Mesenchymal stem cell (in vitro differentiated cells and primary cell): ENCODE data around the gene MYO1E.
"Not testable (repeated sequence)": the region's sequence is repeated elsewhere in the genome, so short reads cannot be mapped to it uniquely, and the experiment has no call there.

Source experiments
- DNase-seq: peaks from one replicate; pipeline ENCODE4 v3.0.0-alpha.2; 2013
- H2AFZ ChIP-seq: one replicate; pipeline ENCODE4 v1.6.1; 2013; ENCODE audit warnings: low read depth, mild to moderate bottlenecking, control low read depth, inconsistent platforms, low read length, moderate library complexity
- H2AK5ac ChIP-seq: 2 replicates; pipeline ENCODE4 v1.6.1; 2013; ENCODE audit warnings: low read length, moderate library complexity, mild to moderate bottlenecking, inconsistent platforms; ENCODE audit not compliant: severe bottlenecking
- H2BK120ac ChIP-seq: one replicate; pipeline ENCODE4 v1.6.1; 2013; ENCODE audit warnings: low read depth, mild to moderate bottlenecking, inconsistent platforms, low read length, moderate library complexity
- H2BK12ac ChIP-seq, 2 experiments: one replicate each; pipeline ENCODE4 v1.6.1; 2013; ENCODE audit warnings: inconsistent platforms in 2 of 2, low read length in 2 of 2, mild to moderate bottlenecking in 2 of 2, moderate library complexity in 2 of 2, control low read depth in 1 of 2
- H2BK15ac ChIP-seq: one replicate; pipeline ENCODE4 v1.6.1; 2013; ENCODE audit warnings: mild to moderate bottlenecking, low read depth, inconsistent platforms; ENCODE audit not compliant: poor library complexity, severe bottlenecking
- H2BK5ac ChIP-seq: 2 replicates; pipeline ENCODE4 v1.6.1; 2013; ENCODE audit warnings: low read depth, mild to moderate bottlenecking, low read length, control low read depth, inconsistent platforms; ENCODE audit not compliant: poor library complexity, severe bottlenecking
- H3K14ac ChIP-seq, 2 experiments: one replicate each; pipeline ENCODE4 v1.6.1; 2013; ENCODE audit warnings: inconsistent platforms in 2 of 2, low read length in 2 of 2, control low read depth in 1 of 2, mild to moderate bottlenecking in 1 of 2, moderate library complexity in 1 of 2
- H3K18ac ChIP-seq, 2 experiments: one replicate each; pipeline ENCODE4 v1.6.1; 2013; ENCODE audit warnings: inconsistent platforms in 2 of 2, low read length in 2 of 2, control low read depth in 1 of 2, low read depth in 1 of 2, mild to moderate bottlenecking in 1 of 2
- H3K23ac ChIP-seq, 2 experiments: one replicate each; pipeline ENCODE4 v1.6.1; 2013; ENCODE audit warnings: inconsistent platforms in 2 of 2, low read length in 2 of 2, mild to moderate bottlenecking in 2 of 2, moderate library complexity in 2 of 2, control low read depth in 1 of 2
- H3K27ac ChIP-seq: 2 replicates; pipeline ENCODE4 v1.5.1; 2013; ENCODE audit warnings: mild to moderate bottlenecking, moderate library complexity, low read length, control low read depth, inconsistent platforms; ENCODE audit not compliant: poor library complexity, severe bottlenecking
- H3K27me3 ChIP-seq, 2 experiments: 2 replicates each; pipeline versions ENCODE4 v1.6.1 to v1.7.0; 2013; ENCODE audit warnings: low read length in 2 of 2, mild to moderate bottlenecking in 2 of 2, moderate library complexity in 2 of 2, control low read depth in 1 of 2, inconsistent platforms in 1 of 2; ENCODE audit not compliant: control insufficient read depth in 1 of 2, insufficient read depth in 1 of 2
- H3K36me3 ChIP-seq, 2 experiments: 2 replicates each; pipeline versions ENCODE4 v1.6.1 to v1.7.0; 2013; ENCODE audit warnings: low read length in 2 of 2, control low read depth in 1 of 2, inconsistent platforms in 1 of 2, low read depth in 1 of 2, mild to moderate bottlenecking in 1 of 2; ENCODE audit not compliant: insufficient read depth in 2 of 2, control insufficient read depth in 1 of 2
- H3K4ac ChIP-seq, 2 experiments: one replicate each; pipeline ENCODE4 v1.6.1; 2013; ENCODE audit warnings: inconsistent platforms in 2 of 2, low read length in 2 of 2, mild to moderate bottlenecking in 2 of 2, moderate library complexity in 2 of 2, control low read depth in 1 of 2, low read depth in 1 of 2
- H3K4me1 ChIP-seq: 2 replicates; pipeline ENCODE4 v1.6.1; 2013; ENCODE audit warnings: low read depth, low read length, control low read depth; ENCODE audit not compliant: control insufficient read depth, insufficient read depth
- H3K4me2 ChIP-seq: 2 replicates; pipeline ENCODE4 v1.6.1; 2013; ENCODE audit warnings: low read length, mild to moderate bottlenecking, inconsistent platforms; ENCODE audit not compliant: poor library complexity, severe bottlenecking
- H3K4me3 ChIP-seq, 2 experiments: 2 replicates each; pipeline versions ENCODE4 v1.5.1 to v1.7.0; 2013; ENCODE audit warnings: low read length in 2 of 2, mild to moderate bottlenecking in 2 of 2, control low read depth in 1 of 2, low read depth in 1 of 2; ENCODE audit not compliant: insufficient read depth in 1 of 2
- H3K79me1 ChIP-seq: replicated peaks from 2 replicates; pipeline ENCODE4 v1.6.1; 2013; ENCODE audit warnings: mild to moderate bottlenecking, control low read depth, low read length, inconsistent platforms; ENCODE audit not compliant: poor library complexity, severe bottlenecking
- H3K9ac ChIP-seq: 2 replicates; pipeline ENCODE4 v1.7.0; 2013; ENCODE audit warnings: mild to moderate bottlenecking, low read length, moderate library complexity
- H3K9me3 ChIP-seq: 2 replicates; pipeline ENCODE4 v1.7.0; 2013; ENCODE audit warnings: mild to moderate bottlenecking, low read length; ENCODE audit not compliant: control insufficient read depth
- H4K8ac ChIP-seq: one replicate; pipeline ENCODE4 v1.6.1; 2013; ENCODE audit warnings: inconsistent platforms, mild to moderate bottlenecking, low read length, moderate library complexity
- H4K91ac ChIP-seq: one replicate; pipeline ENCODE4 v1.6.1; 2013; ENCODE audit warnings: mild to moderate bottlenecking, low read length, inconsistent platforms
- WGBS: methylation state at CpG from one replicate; pipeline ENCODE4 v1.1.7; 2013; ENCODE audit warnings: mixed read lengths; 5-methylcytosine and 5-hydroxymethylcytosine counted together

Gene MYO1E

DNA sequence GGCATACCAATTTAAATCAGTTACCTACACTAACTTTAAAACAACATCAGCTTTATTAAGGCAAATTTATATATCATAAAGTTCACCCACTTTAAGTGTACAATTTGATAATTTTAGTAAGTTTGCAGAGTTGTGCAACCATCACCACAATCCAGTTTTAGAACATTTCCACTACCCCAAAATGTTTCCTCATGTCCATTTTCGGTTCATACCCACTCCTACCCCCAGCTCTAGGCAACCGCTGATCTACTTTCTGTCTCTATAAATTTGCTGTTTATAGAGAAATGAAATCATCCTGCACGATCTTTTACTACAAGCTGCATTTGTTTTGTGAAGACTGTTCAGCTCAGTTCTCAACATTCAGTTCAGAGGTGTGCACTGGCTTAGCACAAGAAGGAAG is 33.8 kb upstream of the MYO1E start:
- Histone ChIP-seq H3K4me2 (no peak overlapping the region), H2BK15ac (no peak overlapping the region), H2BK120ac (no peak overlapping the region), H3K79me1 (no peaks in the 10 kb centered on the region), H4K8ac (no peak overlapping the region), H3K9ac (no peak overlapping the region), H2BK12ac (no peak overlapping the region), H3K27me3 (peaks cover 0 to 3% of the 10 kb centered on the region in 2 experiments), H3K4ac (no peak overlapping the region), H3K36me3 (no peaks in the 10 kb centered on the region), H3K14ac (no peak overlapping the region), H3K18ac (no peak overlapping the region), H3K4me1 (peaks cover 8% of the 10 kb centered on the region), H3K27ac (no peak overlapping the region), H2AFZ (no peak overlapping the region), H3K23ac (no peak overlapping the region), H4K91ac (no peak overlapping the region), H2BK5ac (no peak overlapping the region), H2AK5ac (no peak overlapping the region), H3K4me3 (no peak overlapping the region), H3K9me3 (no peaks in the 10 kb centered on the region)
- no peak for DNase-seq
- 93% methylated on average over 3 of the region's 3 CpGs for WGBS

DNA sequence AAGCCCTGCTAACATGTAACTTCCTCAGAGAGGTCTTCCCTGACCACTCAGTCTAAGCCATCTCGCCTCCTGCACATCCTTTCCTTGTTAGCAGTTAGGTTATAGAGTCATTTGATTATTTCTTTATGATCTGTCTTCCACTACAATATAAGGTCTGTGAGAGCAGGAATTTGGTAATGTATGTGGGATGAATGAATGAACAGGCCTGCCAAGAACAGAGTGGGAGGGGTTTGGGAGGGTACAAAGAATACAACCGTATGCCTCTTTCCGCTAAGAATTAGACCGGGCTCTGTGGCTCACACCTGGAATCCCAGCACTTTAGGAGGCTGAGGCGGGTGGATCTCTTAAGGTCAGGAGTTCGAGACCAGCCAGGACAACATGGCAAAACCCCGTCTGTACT is 32.4 kb upstream of the MYO1E start:
- Histone ChIP-seq H3K4me2 (no peak overlapping the region), H3K79me1 (no peaks in the 10 kb centered on the region), H3K27me3 (peaks cover 0 to 4% of the 10 kb centered on the region in 2 experiments), H3K4me1 (peaks cover 7% of the 10 kb centered on the region), H2AFZ (no peak overlapping the region), H4K91ac (no peak overlapping the region), H3K14ac (no peak overlapping the region), H2BK15ac (no peak overlapping the region), H3K4me3 (no peak overlapping the region), H2BK12ac (no peak overlapping the region), H2BK5ac (no peak overlapping the region), H3K4ac (no peak overlapping the region), H2BK120ac (no peak overlapping the region), H3K27ac (no peak overlapping the region), H3K9ac (no peak overlapping the region), H2AK5ac (no peak overlapping the region), H3K36me3 (no peaks in the 10 kb centered on the region), H3K23ac (no peak overlapping the region), H3K9me3 (no peaks in the 10 kb centered on the region), H3K18ac (no peak overlapping the region), H4K8ac (no peak overlapping the region)
- 89% methylated on average over 6 of the region's 7 CpGs for WGBS
- no peak for DNase-seq

- Histone ChIP-seq H3K27me3 (peaks cover 0 to 5% of the 10 kb centered on the region in 2 experiments), H4K91ac (no peak overlapping the region), H3K4ac (no peak overlapping the region), H2BK12ac (no peak overlapping the region), H2BK15ac (no peak overlapping the region), H2AFZ (no peak overlapping the region), H3K36me3 (no peaks in the 10 kb centered on the region), H3K18ac (no peak overlapping the region), H2AK5ac (no peak overlapping the region), H2BK120ac (no peak overlapping the region), H3K4me2 (no peak overlapping the region), H2BK5ac (no peak overlapping the region), H3K4me3 (no peak overlapping the region), H3K79me1 (no peaks in the 10 kb centered on the region), H3K9ac (no peak overlapping the region), H3K4me1 (peaks cover 2% of the 10 kb centered on the region), H4K8ac (no peak overlapping the region), H3K14ac (no peak overlapping the region), H3K23ac (no peak overlapping the region), H3K27ac (no peak overlapping the region), H3K9me3 (no peaks in the 10 kb centered on the region)
- DNase-seq, result no peak
- 62% methylated on average over 7 of the region's 15 CpGs for WGBS
Observed at GRCh38 chr15:59401824-59402569, 29.3 kb upstream of the MYO1E start.

DNA sequence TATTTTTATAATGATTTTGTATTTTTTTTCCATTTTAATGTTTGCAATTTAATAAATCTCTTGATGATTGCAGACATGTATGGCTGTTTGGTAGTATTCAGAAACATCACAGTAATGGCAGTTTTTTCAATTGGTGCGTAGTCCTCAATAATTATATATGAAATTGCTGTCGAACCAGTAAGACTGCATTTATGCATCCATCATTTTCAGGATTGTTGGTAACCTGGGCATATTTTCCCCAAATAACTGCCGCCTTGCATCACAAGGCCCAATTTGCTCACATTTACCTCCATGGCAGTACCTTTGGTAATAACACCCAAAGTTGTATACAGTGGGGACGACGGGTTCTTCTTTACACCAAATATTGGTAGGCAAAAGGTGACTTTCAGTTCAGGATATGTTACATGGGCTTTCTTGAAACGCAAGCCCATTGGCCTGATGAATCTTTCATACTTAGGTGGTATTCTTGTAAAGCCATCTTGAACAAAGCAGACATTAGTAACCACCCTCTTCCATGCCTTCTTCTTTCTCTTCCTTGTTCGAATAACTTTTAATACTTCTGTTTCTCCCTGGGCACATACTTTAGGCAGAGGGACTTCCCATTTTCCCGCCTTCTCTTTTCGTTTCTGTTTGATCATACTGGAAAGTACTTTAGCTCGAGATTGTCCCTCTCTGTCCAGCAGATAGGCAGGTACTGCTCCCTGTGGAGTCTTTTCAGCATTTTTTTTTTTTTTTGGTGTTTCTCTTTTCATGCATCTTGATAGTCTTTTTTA is 28.6 kb upstream of the MYO1E start:
- H3K4me3 ChIP-seq, H3K14ac ChIP-seq, H3K36me3 ChIP-seq, H2BK12ac ChIP-seq, H2BK5ac ChIP-seq, H3K79me1 ChIP-seq, H3K27ac ChIP-seq, DNase-seq, H3K9me3 ChIP-seq, H3K18ac ChIP-seq, H3K23ac ChIP-seq, H3K4me1 ChIP-seq, H2BK120ac ChIP-seq, H3K27me3 ChIP-seq, H3K9ac ChIP-seq, H2AFZ ChIP-seq, H2BK15ac ChIP-seq, H3K4me2 ChIP-seq, H4K8ac ChIP-seq, H4K91ac ChIP-seq, H3K4ac ChIP-seq, H2AK5ac ChIP-seq: not testable (repeated sequence)
- WGBS, result 90% methylated on average over 10 of the region's 10 CpGs
